HG02943 (cell line): ENCODE data around the gene MLF1.
"Not testable (repeated sequence)": the region's sequence is repeated elsewhere in the genome, so short reads cannot be mapped to it uniquely, and the experiment has no call there.

ENCODE experiments used
- ATAC-seq: cut with Tn5 transposase; IDR thresholded peaks from one replicate; pipeline ENCODE4 v1.9.1; 2021; ENCODE audit warnings: mild to moderate bottlenecking, low read depth, moderate library complexity; ENCODE audit not compliant: unreplicated experiment

The MLF1 gene, protein sequence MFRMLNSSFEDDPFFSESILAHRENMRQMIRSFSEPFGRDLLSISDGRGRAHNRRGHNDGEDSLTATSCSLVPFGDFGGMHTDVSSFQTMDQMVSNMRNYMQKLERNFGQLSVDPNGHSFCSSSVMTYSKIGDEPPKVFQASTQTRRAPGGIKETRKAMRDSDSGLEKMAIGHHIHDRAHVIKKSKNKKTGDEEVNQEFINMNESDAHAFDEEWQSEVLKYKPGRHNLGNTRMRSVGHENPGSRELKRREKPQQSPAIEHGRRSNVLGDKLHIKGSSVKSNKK

GRCh38 chr3:158570999-158571702 lies at the start of gene MLF1:
TSS of gene MLF1 (plus strand) at chr3:158571194. CDS start at chr3:158571301, 107 bp downstream.
- peak; percentile 100 for ATAC-seq

GRCh38 chr3:158522221-158523136 lies 48.5 kb upstream of the MLF1 start:
- no peak for ATAC-seq

- ATAC-seq = no peak
These were observed 42.8 kb upstream of the MLF1 start for GRCh38 chr3:158528076-158528674.

DNA sequence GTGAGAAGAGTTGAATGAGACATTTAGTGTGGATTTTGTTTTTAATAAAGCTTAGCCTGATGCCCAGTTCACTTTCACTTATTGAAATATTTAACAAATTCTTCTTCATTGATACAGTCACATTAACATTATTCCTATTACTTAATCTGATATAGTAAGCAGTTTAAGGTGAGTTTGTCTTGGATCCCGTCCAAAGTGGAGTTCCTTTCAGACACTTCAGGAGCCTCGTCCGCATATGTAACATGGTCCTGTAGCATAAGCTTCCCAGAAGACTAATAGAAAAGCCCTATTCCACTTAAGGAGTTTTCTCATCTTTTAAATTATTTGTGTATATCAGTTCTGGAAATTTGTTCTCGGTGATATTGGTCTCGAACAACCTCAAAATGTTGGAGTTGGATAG lies 39.7 kb upstream of the MLF1 start:
- no peak for ATAC-seq

DNA sequence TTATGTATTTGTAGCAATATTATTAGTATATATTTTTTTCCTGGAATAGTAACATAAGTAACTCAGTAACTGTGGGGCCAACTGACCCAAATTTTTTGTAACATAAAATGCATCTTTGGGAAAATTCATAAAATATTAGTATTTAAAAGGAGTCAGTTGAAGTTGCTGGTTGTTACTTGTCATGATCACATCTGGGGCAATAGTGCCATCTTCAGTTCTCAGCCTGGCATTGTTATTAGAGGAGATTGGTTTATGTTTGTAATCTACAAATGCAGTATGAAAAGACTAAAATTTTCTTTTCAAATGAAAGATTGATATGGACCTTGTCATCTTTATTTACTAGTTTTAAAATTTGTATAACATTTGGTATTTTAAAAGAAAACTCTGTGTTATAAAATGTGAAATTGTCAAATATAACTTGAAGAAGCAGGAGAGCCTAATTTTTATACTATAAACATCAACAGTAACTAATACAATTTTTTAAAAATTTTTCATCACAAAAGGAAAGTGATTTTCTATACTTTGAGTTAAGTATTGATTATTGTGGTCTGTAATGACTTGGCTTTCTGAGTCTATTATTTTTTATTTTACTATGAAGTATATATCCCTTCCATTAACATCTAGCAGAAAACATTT lies 38.8 kb upstream of the MLF1 start:
- no peak for ATAC-seq

DNA sequence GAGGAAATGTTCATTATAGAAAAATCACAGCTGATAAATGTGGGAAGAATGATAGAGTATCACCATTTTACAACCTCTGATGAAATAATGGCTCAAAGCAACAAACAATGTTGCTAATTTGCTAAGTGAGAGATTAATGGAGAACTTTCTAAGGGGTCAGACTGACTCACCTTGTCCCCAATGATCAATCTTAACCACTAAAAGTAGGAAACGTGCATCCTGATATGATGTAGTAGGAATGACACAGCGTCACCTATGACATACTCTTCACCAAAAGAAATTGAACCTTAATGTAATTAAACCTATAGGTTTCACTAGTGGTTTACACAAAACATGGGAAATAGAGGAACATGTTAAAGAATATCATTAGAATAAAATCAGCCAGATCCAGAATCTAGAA lies 35.1 kb upstream of the MLF1 start:
- no peak for ATAC-seq

- no peak for ATAC-seq
These were observed 31.5 kb upstream of the MLF1 start for GRCh38 chr3:158539414-158540014.

DNA sequence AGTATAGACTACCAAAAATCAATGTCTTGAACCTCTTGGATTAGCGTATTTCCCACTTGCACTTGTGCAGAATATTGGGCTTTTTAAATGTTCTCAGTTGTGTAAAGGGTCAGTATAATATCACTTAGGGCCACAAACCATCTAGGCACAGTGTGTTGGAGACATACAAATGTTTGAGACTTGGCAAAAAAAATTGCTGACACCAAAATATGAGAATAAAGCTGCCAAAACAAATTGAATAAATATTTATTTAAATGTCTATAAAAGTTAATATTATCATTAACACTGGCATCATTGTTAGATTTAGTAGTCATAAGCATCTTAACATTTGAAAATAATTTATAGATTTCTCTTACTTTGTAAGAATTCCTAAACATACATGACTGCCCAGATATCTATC lies 30.9 kb upstream of the MLF1 start:
- no peak for ATAC-seq

GRCh38 chr3:158548691-158549090 lies 22.3 kb upstream of the MLF1 start:
- no peak for ATAC-seq

DNA sequence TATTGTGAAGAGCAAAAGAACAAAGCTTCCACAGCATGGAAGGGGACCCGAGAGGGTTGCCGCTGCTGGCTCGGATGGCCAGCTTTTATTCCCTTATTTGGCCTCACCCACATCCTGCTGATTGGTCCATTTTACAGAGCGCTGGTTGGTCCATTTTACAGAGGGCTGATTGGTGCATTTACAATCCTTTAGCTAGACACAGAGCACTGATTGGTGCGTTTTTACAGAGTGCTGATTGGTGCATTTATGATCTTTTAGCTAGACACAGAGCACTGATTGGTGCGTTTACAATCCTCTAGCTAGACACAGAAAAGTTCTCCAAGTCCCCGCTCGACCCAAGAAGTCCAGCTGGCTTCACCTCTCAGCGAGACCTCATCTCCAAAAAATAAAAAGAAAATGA lies 21.1 kb upstream of the MLF1 start:
- ATAC-seq = not testable (repeated sequence)

DNA sequence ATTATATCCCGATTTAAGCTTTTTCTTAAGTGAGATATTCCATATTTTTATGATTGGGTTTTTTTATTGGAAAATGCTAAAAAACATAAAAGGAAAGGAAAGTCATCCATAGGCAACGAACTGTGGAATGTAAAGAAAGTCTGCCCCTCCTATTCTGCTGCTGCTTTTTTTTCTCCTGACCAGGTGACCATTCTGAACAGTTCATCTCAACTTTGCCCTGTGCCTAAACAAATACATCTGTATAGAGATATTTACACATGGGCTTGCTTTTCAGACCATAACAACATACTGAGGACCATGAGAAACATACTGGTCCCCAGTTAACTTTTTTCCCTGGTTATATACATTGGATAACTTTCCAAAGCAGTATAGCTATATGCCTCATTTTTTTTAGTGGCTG lies 18.9 kb upstream of the MLF1 start:
- no peak for ATAC-seq

DNA sequence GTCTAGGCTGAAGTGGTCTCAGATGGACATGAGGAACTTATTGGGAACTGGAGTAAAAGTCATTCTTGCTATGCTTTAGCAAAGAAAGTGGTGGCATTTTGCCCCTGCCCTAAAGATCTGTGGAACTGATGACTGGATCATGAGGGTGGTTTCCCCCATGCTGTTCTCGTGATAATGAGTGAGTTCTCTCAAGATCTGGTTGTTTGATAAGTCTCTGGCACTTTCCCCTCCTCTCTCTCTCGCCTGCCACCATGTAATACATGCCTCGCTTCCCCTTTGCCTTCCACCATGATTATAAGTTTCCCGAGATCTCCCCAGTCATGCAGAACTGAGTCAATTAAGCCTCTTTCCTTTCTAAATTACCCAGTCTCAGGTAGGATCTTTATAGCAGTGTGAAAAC lies 11.5 kb upstream of the MLF1 start:
- ATAC-seq = no peak

GRCh38 chr3:158560979-158561378 lies 10.0 kb upstream of the MLF1 start:
- ATAC-seq = no peak

DNA sequence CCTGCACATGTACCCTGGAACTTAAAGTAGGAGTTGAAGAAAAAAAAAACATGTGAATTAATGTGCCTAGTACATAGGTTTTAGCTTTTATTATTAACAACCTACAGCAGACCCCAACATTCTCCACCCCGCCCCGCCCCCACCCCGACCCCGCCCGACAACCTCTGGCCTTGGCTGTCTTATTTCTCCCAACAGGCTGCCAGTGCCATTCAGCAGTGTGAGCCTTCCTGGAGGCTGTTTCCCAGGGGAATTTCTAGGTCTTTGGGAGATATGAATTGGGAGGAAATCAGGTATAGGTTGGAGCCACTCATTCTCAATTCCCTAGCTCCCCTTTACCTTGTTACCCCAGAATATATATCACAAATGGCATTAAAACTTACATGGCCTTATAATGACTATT lies 8.3 kb upstream of the MLF1 start:
- no peak for ATAC-seq

GRCh38 chr3:158563076-158563475 lies 7.9 kb upstream of the MLF1 start:
- no peak for ATAC-seq

DNA sequence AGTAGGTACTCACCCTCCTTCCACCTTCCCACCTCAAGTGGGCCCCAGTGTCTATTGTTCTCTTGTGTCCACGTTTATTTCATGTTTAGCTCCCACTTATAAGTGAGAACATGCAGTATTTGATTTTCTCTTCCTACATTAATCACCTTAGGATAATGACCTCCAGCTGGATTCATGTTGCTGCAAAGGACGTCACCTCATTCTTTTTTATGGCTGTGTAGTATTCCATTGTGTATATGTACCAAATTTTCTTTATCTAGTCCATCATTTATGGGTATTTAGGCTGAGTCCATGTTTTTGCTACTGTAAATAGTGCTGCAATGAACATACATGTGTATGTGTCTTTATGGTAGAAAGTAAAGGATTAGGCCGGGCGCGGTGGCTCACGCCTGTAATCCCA lies 5.9 kb upstream of the MLF1 start:
- ATAC-seq = no peak

- ATAC-seq = no peak
These were observed 2.2 kb upstream of the MLF1 start for GRCh38 chr3:158568784-158569183.

DNA sequence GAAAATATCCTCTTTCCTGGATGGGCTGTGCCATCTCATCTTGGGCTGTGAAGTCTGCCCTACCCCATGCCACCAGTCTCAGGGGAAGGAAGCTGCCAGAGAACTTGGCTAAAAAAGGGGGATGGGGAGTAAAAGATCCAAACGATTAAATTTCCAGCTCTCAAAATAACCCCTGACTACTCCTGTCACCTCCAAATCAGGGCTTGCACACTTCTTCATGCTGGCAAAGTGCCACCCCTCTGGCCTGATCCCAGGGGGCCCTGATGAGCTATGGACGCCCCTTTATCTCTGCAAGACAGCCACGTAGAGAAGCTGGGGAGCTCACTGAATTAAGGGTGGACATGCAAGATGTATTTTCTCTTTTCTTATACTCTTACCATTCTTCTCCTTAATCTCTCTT lies 1.2 kb upstream of the MLF1 start:
- no peak for ATAC-seq

DNA sequence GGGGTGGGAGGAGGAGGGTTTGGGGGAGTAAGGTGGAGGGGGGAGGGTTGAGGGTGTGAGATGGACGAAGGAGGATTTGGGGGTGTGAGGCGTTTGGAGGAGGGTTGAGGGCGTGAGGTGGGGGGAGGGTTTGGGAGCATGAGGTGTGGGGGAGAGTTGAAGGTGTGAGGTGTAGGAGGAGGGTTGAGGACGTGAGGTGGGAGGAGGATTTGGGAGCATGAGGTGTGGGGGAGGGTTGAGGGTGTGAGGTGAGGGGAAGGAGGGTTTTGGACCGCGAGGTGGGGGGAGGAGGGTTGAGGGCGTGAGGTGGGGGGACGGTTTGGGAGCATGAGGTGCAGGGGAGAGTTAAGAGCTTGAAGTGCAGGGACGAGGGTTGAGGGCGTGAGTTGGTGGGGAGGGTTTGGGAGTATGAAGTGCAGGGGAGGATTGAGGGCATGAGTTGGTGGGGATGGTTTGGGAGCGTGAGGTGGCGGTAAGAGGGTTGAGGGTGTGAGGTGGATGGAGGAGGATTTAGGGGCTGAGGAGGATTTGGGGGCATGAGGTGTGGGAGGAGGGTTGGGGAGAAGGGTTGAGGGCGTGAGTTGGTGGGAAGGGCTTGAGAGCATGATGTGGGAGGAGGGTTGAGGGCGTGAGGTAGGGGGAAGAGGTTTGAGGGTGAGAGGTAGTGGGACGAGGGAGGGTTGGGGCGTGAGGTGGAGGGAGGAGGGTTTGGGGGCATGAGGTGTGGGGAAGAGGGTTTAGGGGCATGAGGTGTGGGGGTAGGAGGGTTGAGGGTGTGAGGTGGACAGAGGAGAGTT lies 1.2 kb downstream of the MLF1 start:
- no peak for ATAC-seq
